NOMO-1 (cell line): Measurements from ENCODE around the gene RNF19B.

Experiments
- DNase-seq, 2 experiments: peaks; one replicate each; lab custom pipeline; 2025; ENCODE audit not compliant: unreplicated experiment in 2 of 2; lab: John Stamatoyannopoulos, UW

The RNF19B gene

GRCh38 chr1:32903991-32904785, 60.4 kb downstream of the RNF19B start:
- DNase-seq, result no peak

GRCh38 chr1:32902535-32902920, 62.1 kb downstream of the RNF19B start:
- DNase-seq, result no peak

- DNase-seq, result no peak
Observed at GRCh38 chr1:32901823-32902534, 62.6 kb downstream of the RNF19B start.

- DNase-seq, result no peak
Observed at GRCh38 chr1:32900956-32901822, 63.4 kb downstream of the RNF19B start, which contains the start of gene TMEM54. TMEM54 (minus strand) TSS chr1:32901389; CDS start chr1:32901238, 151 bp downstream.

- DNase-seq, result no peak
Observed at GRCh38 chr1:32900371-32900955, 64.1 kb downstream of the RNF19B start.

GRCh38 chr1:32899586-32900296, 64.9 kb downstream of the RNF19B start:
- DNase-seq, result no peak

- DNase-seq, result no peak
Observed at GRCh38 chr1:32898958-32899357, 65.7 kb downstream of the RNF19B start.

GRCh38 chr1:32898056-32898455, 66.6 kb downstream of the RNF19B start:
- DNase-seq, result no peak

- no peak for DNase-seq
Observed at GRCh38 chr1:32897082-32898049, 67.2 kb downstream of the RNF19B start.

GRCh38 chr1:32896451-32896850, 68.2 kb downstream of the RNF19B start:
- no peak for DNase-seq

- no peak for DNase-seq
Observed at GRCh38 chr1:32895325-32896215, 69.0 kb downstream of the RNF19B start.

- DNase-seq, result no peak
Observed at GRCh38 chr1:32894681-32895080, 69.9 kb downstream of the RNF19B start.

GRCh38 chr1:32894019-32894600, 70.5 kb downstream of the RNF19B start:
- DNase-seq, result no peak

GRCh38 chr1:32893198-32894018, 71.2 kb downstream of the RNF19B start:
- no peak for DNase-seq

GRCh38 chr1:32892368-32893197, 72.0 kb downstream of the RNF19B start:
- DNase-seq, result no peak

- DNase-seq, result no peak
Observed at GRCh38 chr1:32891630-32892029, 73.0 kb downstream of the RNF19B start.
